Endothelial cell of umbilical vein (primary cell): ENCODE measurements around the gene PPP1CA.

Source experiments
- CTCF ChIP-seq, 2 donors: IDR thresholded peaks; 1 replicate in 1 of 2; 2 replicates in 1 of 2; pipeline ENCODE4 v1.5.1; 2011; ENCODE audit warnings: low read length in 2 of 2, mild to moderate bottlenecking in 2 of 2, moderate library complexity in 2 of 2, control low read depth in 1 of 2, inconsistent platforms in 1 of 2, low read depth in 1 of 2; ENCODE audit not compliant: insufficient read depth in 1 of 2; ENCODE audit errors: extremely low read depth in 1 of 2
- MAX ChIP-seq: IDR thresholded peaks from 2 replicates; pipeline ENCODE4 v1.6.1; 2011; ENCODE audit not compliant: insufficient read depth, insufficient read length
- POLR2A ChIP-seq: IDR thresholded peaks from 2 replicates; pipeline ENCODE4 v1.6.1; 2012; ENCODE audit warnings: low read depth, mild to moderate bottlenecking, control low read depth, low read length

- no peak for TF ChIP-seq CTCF (IDR thresholded peaks at IDR 0.05; ENCODE audit: extremely low read depth in 1 of 2, insufficient read depth in 1 of 2, low read depth in 1 of 2, low read length in 2 of 2)
- no peak for TF ChIP-seq POLR2A
- no peak for TF ChIP-seq MAX
These were observed 9.5 kb upstream of the PPP1CA start for GRCh38 chr11:67410984-67411784.
